GM06990 (cell line): ENCODE measurements around the gene MBP.

Experiments used
- DNase-seq: peaks from one replicate; pipeline ENCODE4 v3.0.0-alpha.2; 2011; ENCODE audit not compliant: insufficient read length; ENCODE audit errors: extremely low read depth
- H3K27me3 ChIP-seq: replicated peaks from 2 replicates; pipeline ENCODE4 v1.6.0; 2011; ENCODE audit warnings: low read length; ENCODE audit not compliant: control insufficient read depth, insufficient read depth
- H3K36me3 ChIP-seq: 2 replicates; pipeline ENCODE4 v1.5.1; 2011; ENCODE audit warnings: low read length; ENCODE audit not compliant: control insufficient read depth, insufficient read depth
- H3K4me3 ChIP-seq: replicated peaks from 2 replicates; pipeline ENCODE4 v1.5.1; 2011; ENCODE audit warnings: low read depth, mild to moderate bottlenecking, control low read depth, low read length
- CTCF ChIP-seq: IDR thresholded peaks from 2 replicates; pipeline ENCODE4 v1.5.1; 2011; ENCODE audit warnings: low read length, control low read depth, mild to moderate bottlenecking, inconsistent platforms; ENCODE audit not compliant: insufficient read depth, poor library complexity, severe bottlenecking

The MBP gene

GRCh38 chr18:76985156-76985950, 147.2 kb downstream of the MBP start:
- no peak for TF ChIP-seq CTCF
- no peak for DNase-seq
- Histone ChIP-seq H3K4me3 (no peak overlapping the region), H3K27me3 (no peaks in the 10 kb centered on the region), H3K36me3 (no peaks in the 10 kb centered on the region)

- no peak overlapping the region for H3K4me3 ChIP-seq
- no peak for DNase-seq
- no peak for TF ChIP-seq CTCF
Observed at GRCh38 chr18:76984193-76985155, 148.1 kb downstream of the MBP start.

GRCh38 chr18:76983613-76984051, 149.0 kb downstream of the MBP start:
- Histone ChIP-seq H3K4me3 (no peak overlapping the region), H3K27me3 (no peaks in the 10 kb centered on the region), H3K36me3 (no peaks in the 10 kb centered on the region; the same call in 1 of the 2 replicates)
- DNase-seq, result no peak
- no peak for TF ChIP-seq CTCF

More at GRCh38 chr18:76984193-76985155, 148.1 kb downstream of the MBP start:
- Histone ChIP-seq H3K36me3 (no peaks in the 10 kb centered on the region; the same call in 1 of the 2 replicates), H3K27me3 (no peaks in the 10 kb centered on the region)

GRCh38 chr18:76982841-76983583, 149.6 kb downstream of the MBP start:
- peak; percentile 78 for DNase-seq
- no peaks in the 10 kb centered on the region; the same call in 1 of the 2 replicates for H3K36me3 ChIP-seq
- H3K4me3 ChIP-seq, result no peak overlapping the region
- no peaks in the 10 kb centered on the region for H3K27me3 ChIP-seq
- TF ChIP-seq CTCF, result peak; percentile 91

- DNase-seq, result no peak
- TF ChIP-seq CTCF, result no peak
- no peaks in the 10 kb centered on the region; the same call in 1 of the 2 replicates for H3K36me3 ChIP-seq
- no peaks in the 10 kb centered on the region for H3K27me3 ChIP-seq
- H3K4me3 ChIP-seq, result no peak overlapping the region
Observed at GRCh38 chr18:76982038-76982437, 150.5 kb downstream of the MBP start.
